IMR-90 (cell line): Measurements from ENCODE around the gene SKIC8. TPM values are rescaled to one million over a fixed set of nuclear protein-coding genes. Genes with fewer than 3 reads are reported as not detected.

Source experiments
- ATAC-seq: fragments of 200-7000 bp; cut with Tn5 transposase; 2 replicates; pipeline ENCODE4 v1.9.1; 2020; ENCODE audit warnings: low read depth, mild to moderate bottlenecking, moderate library complexity
- BruUV-seq: library from RNA; stranded (reverse); fragments of 400-500 nt; replicated peaks from 2 replicates; lab custom pipeline; 2021; lab: Mats Ljungman, UMichigan
- CTCF ChIA-PET: fragments of 300-600 bp; formaldehyde crosslinking; extraction: SDS; loops from one replicate; lab custom pipeline; 2021; ENCODE audit warnings: antibody characterized with exemption; lab: Yijun Ruan, JAX
- POLR2A ChIA-PET: fragments of 300-600 bp; sonication (Branson Sonifier 250); formaldehyde crosslinking; loops from one replicate; lab custom pipeline; 2022; ENCODE audit warnings: antibody characterized with exemption; ENCODE audit not compliant: unreplicated experiment; lab: Charles Lee
- DNase-seq: peaks from one replicate; pipeline ENCODE4 v3.0.0; 2013
- H2AFZ ChIP-seq: replicated peaks from 2 replicates; pipeline ENCODE3; 2013; ENCODE audit warnings: low read length, mild to moderate bottlenecking; ENCODE audit not compliant: poor library complexity
- H2AK5ac ChIP-seq: 2 replicates; pipeline ENCODE4 v1.6.1; 2013; ENCODE audit warnings: low read depth, low read length, inconsistent platforms
- H2AK9ac ChIP-seq: replicated peaks from 2 replicates; pipeline ENCODE3; 2013; ENCODE audit warnings: mild to moderate bottlenecking, low read depth, low read length, moderate library complexity; ENCODE audit not compliant: poor library complexity
- H2BK120ac ChIP-seq: 2 replicates; pipeline ENCODE4 v1.6.1; 2013; ENCODE audit warnings: low read depth, low read length, inconsistent platforms
- H2BK15ac ChIP-seq: 3 replicates; pipeline ENCODE4 v1.6.1; 2013; ENCODE audit warnings: low read depth, low read length, inconsistent platforms
- H2BK20ac ChIP-seq: 2 replicates; pipeline ENCODE4 v1.6.1; 2013; ENCODE audit warnings: low read depth, mild to moderate bottlenecking, inconsistent platforms, low read length, moderate library complexity
- H2BK5ac ChIP-seq: 2 replicates; pipeline ENCODE4 v1.6.1; 2013; ENCODE audit warnings: mild to moderate bottlenecking, low read depth, low read length, inconsistent platforms; ENCODE audit not compliant: poor library complexity, severe bottlenecking
- H3K14ac ChIP-seq: replicated peaks from 2 replicates; pipeline ENCODE4 v1.6.1; 2013; ENCODE audit warnings: low read depth, low read length, inconsistent platforms
- H3K18ac ChIP-seq: 2 replicates; pipeline ENCODE4 v1.6.1; 2013; ENCODE audit warnings: low read depth, low read length, control low read depth
- H3K23ac ChIP-seq: 2 replicates; pipeline ENCODE4 v1.6.1; 2013; ENCODE audit warnings: low read depth, low read length, inconsistent platforms
- H3K27ac ChIP-seq: 2 replicates; pipeline ENCODE4 v1.5.1; 2013; ENCODE audit warnings: mild to moderate bottlenecking, control low read depth, low read length; ENCODE audit not compliant: insufficient read depth
- H3K27me3 ChIP-seq: 2 replicates; pipeline ENCODE4 v1.6.1; 2013; ENCODE audit warnings: low read length; ENCODE audit not compliant: control insufficient read depth, insufficient read depth
- H3K36me3 ChIP-seq: 2 replicates; pipeline ENCODE4 v1.6.1; 2013; ENCODE audit warnings: low read length, mixed read lengths; ENCODE audit not compliant: control insufficient read depth, insufficient read depth
- H3K4ac ChIP-seq: 2 replicates; pipeline ENCODE4 v1.6.1; 2013; ENCODE audit warnings: low read depth, low read length, inconsistent platforms
- H3K4me1 ChIP-seq: 2 replicates; pipeline ENCODE4 v1.6.1; 2013; ENCODE audit warnings: low read length, mixed read lengths; ENCODE audit not compliant: control insufficient read depth, insufficient read depth
- H3K4me2 ChIP-seq: 2 replicates; pipeline ENCODE4 v1.6.1; 2013; ENCODE audit warnings: low read depth, mild to moderate bottlenecking, control low read depth, low read length, moderate library complexity
- H3K4me3 ChIP-seq: 2 replicates; pipeline ENCODE4 v1.5.1; 2013; ENCODE audit warnings: low read depth, mild to moderate bottlenecking, control low read depth, low read length, moderate library complexity; ENCODE audit not compliant: insufficient read depth
- H3K56ac ChIP-seq: 2 replicates; pipeline ENCODE4 v1.6.1; 2013; ENCODE audit warnings: low read length, inconsistent platforms; ENCODE audit not compliant: insufficient read depth; ENCODE audit errors: extremely low read depth
- H3K79me1 ChIP-seq, 2 experiments: 2 replicates each; pipeline ENCODE4 v1.6.1; 2013; ENCODE audit warnings: low read length in 2 of 2, inconsistent platforms in 1 of 2, low read depth in 1 of 2
- H3K9ac ChIP-seq: 2 replicates; pipeline ENCODE4 v1.6.1; 2013; ENCODE audit warnings: low read depth, low read length, control low read depth
- H3K9me1 ChIP-seq: 2 replicates; pipeline ENCODE4 v1.6.1; 2013; ENCODE audit warnings: low read length, inconsistent platforms; ENCODE audit not compliant: insufficient read depth
- H3K9me3 ChIP-seq: 2 replicates; pipeline ENCODE4 v1.6.1; 2013; ENCODE audit warnings: low read length; ENCODE audit not compliant: control insufficient read depth, insufficient read depth
- H4K20me1 ChIP-seq: 2 replicates; pipeline ENCODE4 v1.6.1; 2013; ENCODE audit warnings: low read length, inconsistent platforms; ENCODE audit not compliant: insufficient read depth
- H4K5ac ChIP-seq: 2 replicates; pipeline ENCODE4 v1.6.1; 2013; ENCODE audit warnings: mild to moderate bottlenecking, low read depth, low read length, control low read depth
- H4K8ac ChIP-seq, 2 experiments: 2 replicates each; pipeline ENCODE4 v1.6.1; 2013; ENCODE audit warnings: low read depth in 2 of 2, low read length in 2 of 2, control low read depth in 1 of 2, inconsistent platforms in 1 of 2
- H4K91ac ChIP-seq: 2 replicates; pipeline ENCODE4 v1.6.1; 2013; ENCODE audit warnings: low read depth, low read length, inconsistent platforms; ENCODE audit not compliant: insufficient read depth
- BHLHE40 ChIP-seq: fragments of 150-350 bp; IDR thresholded peaks from 2 replicates; pipeline ENCODE4 v1.6.1; 2016; ENCODE audit warnings: mild to moderate bottlenecking, low read depth, low read length
- CEBPB ChIP-seq: IDR thresholded peaks from 2 replicates; pipeline ENCODE4 v1.6.1; 2012; ENCODE audit warnings: low read depth, low read length, improper control_type of control experiment
- CHD1 ChIP-seq: IDR thresholded peaks from 2 replicates; pipeline ENCODE4 v1.6.1; 2012; ENCODE audit warnings: low read depth, low read length, improper control_type of control experiment
- FOS ChIP-seq: fragments of 150-350 bp; IDR thresholded peaks from 2 replicates; pipeline ENCODE4 v1.6.1; 2016; ENCODE audit warnings: low read depth, low read length
- MAFK ChIP-seq: IDR thresholded peaks from 2 replicates; pipeline ENCODE4 v1.6.1; 2012; ENCODE audit warnings: low read depth, low read length, improper control_type of control experiment
- MAZ ChIP-seq: IDR thresholded peaks from 2 replicates; pipeline ENCODE4 v1.6.1; 2012; ENCODE audit warnings: low read depth, mild to moderate bottlenecking, low read length, improper control_type of control experiment, moderate library complexity, borderline replicate concordance
- MXI1 ChIP-seq: IDR thresholded peaks from 2 replicates; pipeline ENCODE4 v1.6.1; 2012; ENCODE audit warnings: low read depth, mild to moderate bottlenecking, low read length, moderate library complexity, borderline replicate concordance
- NFE2L2 ChIP-seq: fragments of 150-350 bp; IDR thresholded peaks from 2 replicates; pipeline ENCODE4 v1.6.1; 2016; ENCODE audit warnings: low read depth, mild to moderate bottlenecking, low read length
- POLR2A ChIP-seq: IDR thresholded peaks from 2 replicates; pipeline ENCODE4 v1.6.1; 2012; ENCODE audit warnings: mild to moderate bottlenecking, low read depth, low read length
- RAD21 ChIP-seq: IDR thresholded peaks from 2 replicates; pipeline ENCODE4 v1.6.1; 2012; ENCODE audit warnings: low read length, improper control_type of control experiment
- RCOR1 ChIP-seq: IDR thresholded peaks from 2 replicates; pipeline ENCODE4 v1.6.1; 2012; ENCODE audit warnings: mild to moderate bottlenecking, low read length, improper control_type of control experiment; ENCODE audit not compliant: insufficient replicate concordance
- RFX5 ChIP-seq: IDR thresholded peaks from 2 replicates; pipeline ENCODE4 v1.8.0; 2012; ENCODE audit warnings: low read depth, mild to moderate bottlenecking, low read length, moderate library complexity
- SMC3 ChIP-seq: fragments of 150-350 bp; IDR thresholded peaks from 2 replicates; pipeline ENCODE4 v1.6.1; 2016; ENCODE audit warnings: low read depth, mild to moderate bottlenecking, antibody characterized with exemption, low read length, moderate library complexity
- dilution Hi-C: fragments of 300-500 bp; cut with HindIII; formaldehyde crosslinking; loops from one replicate; pipeline ENCODE4 v1.14.3; 2018; ENCODE audit warnings: low sequenced_read_pairs; ENCODE audit not compliant: unreplicated experiment
- in situ Hi-C: fragments of 300-500 bp; cut with MboI; formaldehyde crosslinking; loops from 3 replicates; pipeline ENCODE4 v1.14.3; 2019; ENCODE audit warnings: low sequenced_read_pairs, inconsistent platforms, mixed read lengths
- intact Hi-C: fragments of 100-400 bp; cut with micrococcal nuclease; formaldehyde crosslinking; loops from 2 replicates; pipeline ENCODE4 v1.10.0; 2022
- polyA plus RNA-seq, 3 experiments: library from polyadenylated mRNA; depleted of rRNA; stranded (reverse); fragments of >200 nt; gene quantifications; 2 replicates each; pipeline ENCODE4 v1.2.3, GENCODE V29; 2012; ENCODE audit warnings: low replicate concordance in 1 of 3
- total RNA-seq: library from RNA; depleted of rRNA; stranded (reverse); fragments of >200 nt; gene quantifications from 2 replicates; pipeline ENCODE4 v1.2.3, GENCODE V29; 2012
- TF ChIP-seq, protein P1 (sequence below): conservative IDR thresholded peaks from 2 replicates; pipeline ENCODE4 v1.5.1; 2012; ENCODE audit warnings: mild to moderate bottlenecking, low read depth, low read length, improper control_type of control experiment
- TF ChIP-seq, protein P2 (sequence below): fragments of 150-350 bp; IDR thresholded peaks from 2 replicates; pipeline ENCODE4 v1.6.1; 2016; ENCODE audit warnings: low read depth, mild to moderate bottlenecking, low read length, moderate library complexity, borderline replicate concordance
- TF ChIP-seq, protein P3 (sequence below): fragments of 150-350 bp; IDR thresholded peaks from 2 replicates; pipeline ENCODE4 v1.6.1; 2017; ENCODE audit warnings: mild to moderate bottlenecking, antibody characterized with exemption, low read length, low read depth

SKIC8 gene
- total and polyA plus RNA-seq, 2 of the 4 experiments (the other 2 are of a cell fraction): 72.2 to 124 TPM

DNA sequence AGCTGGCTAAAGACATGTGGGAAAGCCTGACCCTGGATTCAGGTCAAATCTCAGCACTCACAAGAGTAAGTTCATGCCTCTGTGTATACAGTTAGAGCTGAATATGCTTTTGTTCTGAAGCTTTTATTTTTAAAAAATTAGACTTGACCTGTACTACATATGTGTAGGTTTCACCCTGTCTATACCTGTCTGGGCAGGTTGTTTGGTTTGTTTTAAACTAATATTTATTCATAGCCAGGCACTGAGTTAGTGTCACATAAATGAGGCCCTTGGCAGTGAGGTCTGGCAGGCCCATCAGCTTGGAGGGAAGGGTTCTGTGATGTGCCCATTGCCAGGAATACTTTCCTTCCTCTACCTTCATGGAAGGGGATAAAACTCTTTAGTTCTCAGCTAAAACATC is 33.2 kb downstream of the SKIC8 start:
- H3K4me1 ChIP-seq: peaks cover 10% of the 10 kb centered on the region
- H2AK5ac ChIP-seq: peak overlapping the region; percentile 27; the same call in 1 of the 2 replicates
- no peak overlapping the region for H3K9ac ChIP-seq
- ATAC-seq (no peak), DNase-seq (no peak)
- H3K23ac ChIP-seq: no peak overlapping the region
- H3K9me1 ChIP-seq: 0 out of 2 replicates have a peak, but pooled peaks cover 3% of the 10 kb centered on the region
- no peak overlapping the region for H3K4me3 ChIP-seq
- no peak overlapping the region for H3K4ac ChIP-seq
- no peaks in the 10 kb centered on the region for H4K20me1 ChIP-seq
- no peak overlapping the region for H2BK120ac ChIP-seq
- intact Hi-C loops (no loop called here), in situ Hi-C loops (no loop called here), dilution Hi-C loops (no loop called here)
- no peak overlapping the region for H2AK9ac ChIP-seq
- peak overlapping the region; percentile 75; the same call in 1 of the 2 replicates for H3K18ac ChIP-seq
- no peak overlapping the region for H2AFZ ChIP-seq
- H3K36me3 ChIP-seq: no peaks in the 10 kb centered on the region
- H4K5ac ChIP-seq: no peak overlapping the region; the same call in 1 of the 2 replicates
- no peak overlapping the region for H3K4me2 ChIP-seq
- no peak overlapping the region for H3K27ac ChIP-seq
- H4K8ac ChIP-seq: no peak overlapping the region
- H3K9me3 ChIP-seq: no peaks in the 10 kb centered on the region
- H3K56ac ChIP-seq: no peak overlapping the region
- no peak overlapping the region for H3K14ac ChIP-seq
- CTCF ChIA-PET: interaction anchor here (0.6 to 1.0 kb wide), 2 partner anchors 16 to 983 kb away, joined by 3 read pairs; no protein-coding TSS in a partner anchor
- peaks cover 12% of the 10 kb centered on the region for H3K27me3 ChIP-seq
- H2BK5ac ChIP-seq: peak overlapping the region; percentile 44
- TF ChIP-seq NFE2L2 (no peak), SMC3 (no peak), MAZ (no peak), BHLHE40 (no peak), RAD21 (no peak), FOS (no peak), POLR2A (no peak), CHD1 (no peak), CEBPB (no peak), RCOR1 (no peak), RFX5 (no peak), MAFK (no peak), MXI1 (no peak)
- TF ChIP-seq, protein P1, sequence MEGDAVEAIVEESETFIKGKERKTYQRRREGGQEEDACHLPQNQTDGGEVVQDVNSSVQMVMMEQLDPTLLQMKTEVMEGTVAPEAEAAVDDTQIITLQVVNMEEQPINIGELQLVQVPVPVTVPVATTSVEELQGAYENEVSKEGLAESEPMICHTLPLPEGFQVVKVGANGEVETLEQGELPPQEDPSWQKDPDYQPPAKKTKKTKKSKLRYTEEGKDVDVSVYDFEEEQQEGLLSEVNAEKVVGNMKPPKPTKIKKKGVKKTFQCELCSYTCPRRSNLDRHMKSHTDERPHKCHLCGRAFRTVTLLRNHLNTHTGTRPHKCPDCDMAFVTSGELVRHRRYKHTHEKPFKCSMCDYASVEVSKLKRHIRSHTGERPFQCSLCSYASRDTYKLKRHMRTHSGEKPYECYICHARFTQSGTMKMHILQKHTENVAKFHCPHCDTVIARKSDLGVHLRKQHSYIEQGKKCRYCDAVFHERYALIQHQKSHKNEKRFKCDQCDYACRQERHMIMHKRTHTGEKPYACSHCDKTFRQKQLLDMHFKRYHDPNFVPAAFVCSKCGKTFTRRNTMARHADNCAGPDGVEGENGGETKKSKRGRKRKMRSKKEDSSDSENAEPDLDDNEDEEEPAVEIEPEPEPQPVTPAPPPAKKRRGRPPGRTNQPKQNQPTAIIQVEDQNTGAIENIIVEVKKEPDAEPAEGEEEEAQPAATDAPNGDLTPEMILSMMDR: no peak
- TF ChIP-seq, protein P2, sequence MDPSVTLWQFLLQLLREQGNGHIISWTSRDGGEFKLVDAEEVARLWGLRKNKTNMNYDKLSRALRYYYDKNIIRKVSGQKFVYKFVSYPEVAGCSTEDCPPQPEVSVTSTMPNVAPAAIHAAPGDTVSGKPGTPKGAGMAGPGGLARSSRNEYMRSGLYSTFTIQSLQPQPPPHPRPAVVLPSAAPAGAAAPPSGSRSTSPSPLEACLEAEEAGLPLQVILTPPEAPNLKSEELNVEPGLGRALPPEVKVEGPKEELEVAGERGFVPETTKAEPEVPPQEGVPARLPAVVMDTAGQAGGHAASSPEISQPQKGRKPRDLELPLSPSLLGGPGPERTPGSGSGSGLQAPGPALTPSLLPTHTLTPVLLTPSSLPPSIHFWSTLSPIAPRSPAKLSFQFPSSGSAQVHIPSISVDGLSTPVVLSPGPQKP: no peak
- TF ChIP-seq, protein P3, sequence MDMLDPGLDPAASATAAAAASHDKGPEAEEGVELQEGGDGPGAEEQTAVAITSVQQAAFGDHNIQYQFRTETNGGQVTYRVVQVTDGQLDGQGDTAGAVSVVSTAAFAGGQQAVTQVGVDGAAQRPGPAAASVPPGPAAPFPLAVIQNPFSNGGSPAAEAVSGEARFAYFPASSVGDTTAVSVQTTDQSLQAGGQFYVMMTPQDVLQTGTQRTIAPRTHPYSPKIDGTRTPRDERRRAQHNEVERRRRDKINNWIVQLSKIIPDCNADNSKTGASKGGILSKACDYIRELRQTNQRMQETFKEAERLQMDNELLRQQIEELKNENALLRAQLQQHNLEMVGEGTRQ: no peak
- H2BK20ac ChIP-seq: no peak overlapping the region
- no peaks in the 10 kb centered on the region for H3K79me1 ChIP-seq
- no peak overlapping the region; the same call in 2 of the 3 replicates for H2BK15ac ChIP-seq
- POLR2A ChIA-PET: no interaction called here
- no peak overlapping the region for H4K91ac ChIP-seq
- no TSS peak for BruUV-seq
